Bronchial epithelial cell (primary cell): ENCODE results near the gene PHF11. TPM values are rescaled to one million over a fixed set of nuclear protein-coding genes. Genes with fewer than 3 reads are reported as not detected.

Experiments used
- DNase-seq: peaks from one replicate; pipeline ENCODE4 v3.0.0-alpha.2; 2010; ENCODE audit warnings: low read depth
- FAIRE-seq: peaks from 2 replicates; lab custom pipeline; 2011; peaks lifted over from hg19 to GRCh38; lab: Jason Lieb, UNC
- H3K27me3 ChIP-seq: 2 replicates; pipeline ENCODE4 v1.5.1; 2011; ENCODE audit warnings: low read length; ENCODE audit not compliant: control insufficient read depth, insufficient read depth
- H3K36me3 ChIP-seq: 2 replicates; pipeline ENCODE4 v1.5.1; 2011; ENCODE audit warnings: low read length; ENCODE audit not compliant: control insufficient read depth, insufficient read depth
- H3K4me3 ChIP-seq: 2 replicates; pipeline ENCODE4 v1.5.1; 2011; ENCODE audit warnings: mild to moderate bottlenecking, low read depth, low read length, control low read depth
- CTCF ChIP-seq: IDR thresholded peaks from 2 replicates; pipeline ENCODE4 v1.5.1; 2011; ENCODE audit warnings: mild to moderate bottlenecking, moderate library complexity, low read length, control low read depth, inconsistent platforms; ENCODE audit not compliant: insufficient read depth, severe bottlenecking
- total RNA-seq: library from RNA; depleted of rRNA; stranded (reverse); fragments of >200 nt; gene quantifications from 2 replicates; pipeline ENCODE4 v1.2.1, GENCODE V29; 2014

PHF11 gene
- total RNA-seq, 1 donor from 2014 or later = 7.9 TPM

GRCh38 chr13:49517461-49517860 is 21.7 kb downstream of the PHF11 start:
- no peak for FAIRE-seq
- H3K27me3 ChIP-seq = no peaks in the 10 kb centered on the region
- no peak overlapping the region for H3K4me3 ChIP-seq
- peaks cover 4% of the 10 kb centered on the region for H3K36me3 ChIP-seq
- no peak for DNase-seq
- no peak for TF ChIP-seq CTCF

GRCh38 chr13:49521224-49521623 is 25.5 kb downstream of the PHF11 start:
- FAIRE-seq (no peak), DNase-seq (no peak)
- no peak for TF ChIP-seq CTCF
- Histone ChIP-seq H3K36me3 (peaks cover 2% of the 10 kb centered on the region), H3K4me3 (no peak overlapping the region), H3K27me3 (no peaks in the 10 kb centered on the region)

- TF ChIP-seq CTCF = no peak
- no peak for FAIRE-seq
- Histone ChIP-seq H3K36me3 (no peaks in the 10 kb centered on the region), H3K4me3 (no peak overlapping the region), H3K27me3 (no peaks in the 10 kb centered on the region)
- DNase-seq = peak; percentile 10
These were observed 29.2 kb downstream of the PHF11 start for GRCh38 chr13:49524740-49525501.

GRCh38 chr13:49527123-49527522 is 31.4 kb downstream of the PHF11 start:
- Histone ChIP-seq H3K27me3 (no peaks in the 10 kb centered on the region), H3K36me3 (no peaks in the 10 kb centered on the region), H3K4me3 (no peak overlapping the region)
- FAIRE-seq (no peak), DNase-seq (no peak)
- no peak for TF ChIP-seq CTCF

- Histone ChIP-seq H3K36me3 (no peaks in the 10 kb centered on the region), H3K27me3 (no peaks in the 10 kb centered on the region), H3K4me3 (no peak overlapping the region)
- DNase-seq (no peak), FAIRE-seq (no peak)
- no peak for TF ChIP-seq CTCF
These were observed 32.4 kb downstream of the PHF11 start for GRCh38 chr13:49528161-49528560.

- no peak for FAIRE-seq
- no peak for DNase-seq
- Histone ChIP-seq H3K36me3 (no peaks in the 10 kb centered on the region), H3K27me3 (no peaks in the 10 kb centered on the region), H3K4me3 (no peak overlapping the region)
- TF ChIP-seq CTCF = no peak
These were observed 34.7 kb downstream of the PHF11 start for GRCh38 chr13:49530457-49530856.
